Measurements from ENCODE around the gene FAM168A. TPM values are rescaled to one million over a fixed set of nuclear protein-coding genes. Genes with fewer than 3 reads are reported as not detected.

Gene FAM168A
- total and polyA plus RNA-seq, 2 experiments from 2014 or later: 6.3 to 24.5 TPM

DNA sequence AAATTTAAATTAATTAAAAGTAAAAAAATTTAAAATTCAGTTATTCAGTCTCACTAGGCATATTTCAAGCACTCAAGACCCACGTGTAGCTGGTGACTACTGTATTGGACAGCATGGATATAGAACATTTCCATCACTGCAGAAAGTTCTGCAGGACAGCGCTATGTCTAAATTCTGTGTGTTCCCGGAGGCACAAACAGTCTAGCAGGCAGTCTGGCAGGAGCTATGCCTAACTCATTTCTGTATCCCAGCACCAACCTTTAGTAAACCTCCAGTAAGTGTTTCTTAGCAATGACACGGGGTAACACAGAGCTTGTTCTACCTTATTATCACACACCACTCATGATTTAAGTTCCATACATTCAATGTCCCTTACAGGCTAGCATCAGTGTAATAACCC, 48.5 kb downstream of the FAM168A start:
- WGBS (ENCODE audit: low lambda C conversion rate, missing lambda C conversion rate): 89% methylated on average over 4 of the region's 4 CpGs
- Histone ChIP-seq H3K4me1 (ENCODE audit: insufficient read depth) (no peaks in the 10 kb centered on the region), H3K36me3 (replicated peaks; ENCODE audit: insufficient read depth, low read depth) (no peaks in the 10 kb centered on the region), H3K9me3 (ENCODE audit: low read depth) (no peaks in the 10 kb centered on the region), H3K79me2 (peaks cover 19% of the 10 kb centered on the region), H3K4me2 (no peak overlapping the region), H3K27ac (no peak overlapping the region), H3K9me2 (replicated peaks; ENCODE audit: insufficient read depth) (no peaks in the 10 kb centered on the region), H3K27me3 (no peaks in the 10 kb centered on the region), H3K4me3 (no peak overlapping the region), H2AFZ (no peak overlapping the region), H4K20me1 (ENCODE audit: insufficient read depth, poor library complexity, severe bottlenecking) (no peaks in the 10 kb centered on the region)
- DNase-seq (ENCODE audit: low spot score): no peak
- TF ChIP-seq EZH2phosphoT487 (IDR thresholded peaks at IDR 0.05; ENCODE audit: low read depth, severe bottlenecking, unreplicated experiment) (no peak), EZH2 (IDR thresholded peaks at IDR 0.05; ENCODE audit: borderline replicate concordance) (no peak)
- TF ChIP-seq, protein P1, sequence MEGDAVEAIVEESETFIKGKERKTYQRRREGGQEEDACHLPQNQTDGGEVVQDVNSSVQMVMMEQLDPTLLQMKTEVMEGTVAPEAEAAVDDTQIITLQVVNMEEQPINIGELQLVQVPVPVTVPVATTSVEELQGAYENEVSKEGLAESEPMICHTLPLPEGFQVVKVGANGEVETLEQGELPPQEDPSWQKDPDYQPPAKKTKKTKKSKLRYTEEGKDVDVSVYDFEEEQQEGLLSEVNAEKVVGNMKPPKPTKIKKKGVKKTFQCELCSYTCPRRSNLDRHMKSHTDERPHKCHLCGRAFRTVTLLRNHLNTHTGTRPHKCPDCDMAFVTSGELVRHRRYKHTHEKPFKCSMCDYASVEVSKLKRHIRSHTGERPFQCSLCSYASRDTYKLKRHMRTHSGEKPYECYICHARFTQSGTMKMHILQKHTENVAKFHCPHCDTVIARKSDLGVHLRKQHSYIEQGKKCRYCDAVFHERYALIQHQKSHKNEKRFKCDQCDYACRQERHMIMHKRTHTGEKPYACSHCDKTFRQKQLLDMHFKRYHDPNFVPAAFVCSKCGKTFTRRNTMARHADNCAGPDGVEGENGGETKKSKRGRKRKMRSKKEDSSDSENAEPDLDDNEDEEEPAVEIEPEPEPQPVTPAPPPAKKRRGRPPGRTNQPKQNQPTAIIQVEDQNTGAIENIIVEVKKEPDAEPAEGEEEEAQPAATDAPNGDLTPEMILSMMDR (IDR thresholded peaks at IDR 0.05; ENCODE audit: poor library complexity): no peak

DNA sequence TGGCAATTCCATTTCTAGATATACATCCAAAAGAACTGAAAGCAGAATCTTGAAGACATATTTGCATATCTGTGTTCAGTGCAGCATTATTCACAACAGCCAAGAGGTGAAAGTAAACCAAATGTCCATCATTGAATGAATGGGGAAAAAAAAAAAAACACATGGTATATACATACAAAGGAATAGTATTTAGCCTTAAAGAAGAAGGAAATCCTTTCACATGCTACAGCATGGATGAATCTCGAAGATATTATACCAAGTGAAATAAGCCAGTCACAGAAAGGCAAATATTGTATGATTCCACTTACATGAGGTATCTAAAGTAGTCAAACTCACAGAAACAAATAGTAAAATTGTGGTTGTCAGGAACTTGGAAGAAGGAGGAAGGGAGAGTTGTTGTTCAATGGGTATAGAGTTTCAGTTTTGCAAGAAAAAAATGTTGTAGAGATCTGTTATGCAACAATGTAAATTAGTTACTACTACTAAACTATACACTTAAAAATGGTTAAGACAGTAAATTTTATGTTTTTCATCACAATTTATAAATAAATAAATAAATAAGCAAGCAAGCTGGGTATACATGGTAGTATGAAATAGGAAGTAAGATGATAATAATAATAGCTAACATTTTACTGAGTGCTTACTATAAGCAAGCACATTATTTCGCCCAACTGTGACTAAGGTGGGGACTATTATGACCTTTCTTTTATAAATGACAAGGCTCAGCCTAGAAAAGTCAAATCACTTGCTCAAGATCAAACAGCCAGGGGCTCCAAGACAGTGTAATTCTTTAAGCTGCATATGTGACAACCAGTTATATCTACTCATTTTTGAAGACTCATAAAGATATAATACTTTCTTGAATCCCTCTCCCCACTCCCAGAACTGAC, 50.0 kb downstream of the FAM168A start:
- no peak for DNase-seq (ENCODE audit: low spot score)
- TF ChIP-seq, protein P1 (IDR thresholded peaks at IDR 0.05; ENCODE audit: poor library complexity): no peak
- Histone ChIP-seq H3K4me2 (no peak overlapping the region), H3K27me3 (no peaks in the 10 kb centered on the region), H3K36me3 (replicated peaks; ENCODE audit: insufficient read depth, low read depth) (no peaks in the 10 kb centered on the region), H3K9me3 (ENCODE audit: low read depth) (no peaks in the 10 kb centered on the region), H3K27ac (no peak overlapping the region), H2AFZ (no peak overlapping the region), H3K9me2 (replicated peaks; ENCODE audit: insufficient read depth) (no peaks in the 10 kb centered on the region), H3K4me3 (no peak overlapping the region), H3K4me1 (ENCODE audit: insufficient read depth) (no peaks in the 10 kb centered on the region), H3K79me2 (peaks cover 15% of the 10 kb centered on the region), H4K20me1 (ENCODE audit: insufficient read depth, poor library complexity, severe bottlenecking) (no peaks in the 10 kb centered on the region)
- 96% methylated on average over 2 of the region's 2 CpGs for WGBS (ENCODE audit: low lambda C conversion rate, missing lambda C conversion rate)

DNA sequence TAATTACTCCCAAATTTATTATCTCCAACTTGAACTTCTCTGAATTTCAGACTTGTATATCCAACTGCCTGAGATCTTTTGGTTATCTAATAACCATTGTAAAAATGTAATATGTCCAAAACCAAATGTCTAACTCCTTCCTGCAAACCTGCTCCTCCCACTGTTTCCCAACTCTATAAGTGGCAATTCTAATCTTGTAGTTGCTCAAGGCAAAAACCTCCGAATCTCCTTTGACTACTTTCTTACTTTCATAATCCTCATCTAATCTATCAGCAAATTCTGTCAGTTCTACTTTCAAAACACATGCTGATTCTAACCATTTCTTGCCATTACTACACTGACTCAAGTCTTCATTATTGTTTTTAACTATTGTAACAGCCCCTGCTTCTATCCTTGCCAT, 55.7 kb downstream of the FAM168A start:
- Histone ChIP-seq H3K4me1 (ENCODE audit: insufficient read depth) (no peaks in the 10 kb centered on the region), H3K4me3 (no peak overlapping the region), H3K9me2 (replicated peaks; ENCODE audit: insufficient read depth) (no peaks in the 10 kb centered on the region), H2AFZ (no peak overlapping the region), H4K20me1 (ENCODE audit: insufficient read depth, poor library complexity, severe bottlenecking) (no peaks in the 10 kb centered on the region), H3K36me3 (replicated peaks; ENCODE audit: insufficient read depth, low read depth) (no peaks in the 10 kb centered on the region), H3K79me2 (peaks cover 16% of the 10 kb centered on the region), H3K27me3 (no peaks in the 10 kb centered on the region), H3K27ac (no peak overlapping the region), H3K4me2 (no peak overlapping the region), H3K9me3 (ENCODE audit: low read depth) (no peaks in the 10 kb centered on the region)
- DNase-seq (ENCODE audit: low spot score): no peak
- TF ChIP-seq EZH2 (IDR thresholded peaks at IDR 0.05; ENCODE audit: borderline replicate concordance) (no peak), EZH2phosphoT487 (IDR thresholded peaks at IDR 0.05; ENCODE audit: low read depth, severe bottlenecking, unreplicated experiment) (no peak)
- TF ChIP-seq, protein P1 (IDR thresholded peaks at IDR 0.05; ENCODE audit: poor library complexity): no peak
- 58% methylated on average over 1 of the region's 1 CpG for WGBS (ENCODE audit: low lambda C conversion rate, missing lambda C conversion rate)
